Nephron progenitor cell (in vitro differentiated cells): Measurements from ENCODE around the gene ANGPTL5.
A peak's percentile ranks its signal among the peaks of the same experiment; 100 is the strongest.

Experiments used
- DNase-seq: peaks from one replicate; pipeline ENCODE4 v3.0.0; 2021
- H3K27ac Mint-ChIP-seq: 2 replicates; pipeline ENCODE4 v1.8.0; 2021; ENCODE audit warnings: mild to moderate bottlenecking, moderate library complexity, mixed read lengths
- H3K27me3 Mint-ChIP-seq: 2 replicates; pipeline ENCODE4 v1.8.0; 2021; ENCODE audit warnings: mild to moderate bottlenecking, low read depth, mixed read lengths; ENCODE audit not compliant: poor library complexity
- H3K36me3 Mint-ChIP-seq: 2 replicates; pipeline ENCODE4 v1.8.0; 2021; ENCODE audit warnings: low read depth, mixed read lengths
- H3K4me1 Mint-ChIP-seq: 2 replicates; pipeline ENCODE4 v1.8.0; 2021; ENCODE audit warnings: mixed read lengths
- H3K4me3 Mint-ChIP-seq: 2 replicates; pipeline ENCODE4 v1.8.0; 2021; ENCODE audit warnings: mild to moderate bottlenecking, moderate library complexity, mixed read lengths
- H3K9me3 Mint-ChIP-seq: 2 replicates; pipeline ENCODE4 v1.8.0; 2021; ENCODE audit warnings: mild to moderate bottlenecking, moderate library complexity, mixed read lengths
- TF ChIP-seq, protein P1 (sequence below): fragments of 200-600 bp; sonication (generic); IDR thresholded peaks from 2 replicates; pipeline ENCODE4 v1.5.0; 2021; ENCODE audit warnings: antibody characterized with exemption

Gene ANGPTL5

DNA sequence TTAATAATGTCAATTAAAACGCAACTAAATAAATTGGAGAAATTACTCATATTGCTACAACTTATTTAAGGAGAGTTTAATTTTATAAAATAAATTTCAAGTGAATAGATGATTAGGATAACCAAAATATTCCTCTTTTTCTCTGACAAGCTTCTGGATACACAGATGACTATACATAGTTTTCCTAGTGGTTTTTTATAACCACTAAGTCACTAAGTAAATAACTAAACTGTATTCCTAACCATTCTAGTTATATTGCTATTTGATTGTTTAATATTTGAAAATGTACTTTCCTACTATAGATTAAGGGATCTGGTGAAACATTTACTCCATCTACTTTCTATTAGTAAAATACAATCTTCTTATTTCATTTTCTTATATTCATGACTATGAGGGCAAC, 4.7 kb upstream of the ANGPTL5 start:
- Mint-ChIP-seq H3K27ac (no peak overlapping the region), H3K9me3 (peaks cover 8% of the 10 kb centered on the region), H3K27me3 (no peaks in the 10 kb centered on the region), H3K4me1 (peaks cover 16% of the 10 kb centered on the region), H3K4me3 (no peak overlapping the region), H3K36me3 (peaks cover 31% of the 10 kb centered on the region)
- no peak for DNase-seq
- TF ChIP-seq, protein P1, sequence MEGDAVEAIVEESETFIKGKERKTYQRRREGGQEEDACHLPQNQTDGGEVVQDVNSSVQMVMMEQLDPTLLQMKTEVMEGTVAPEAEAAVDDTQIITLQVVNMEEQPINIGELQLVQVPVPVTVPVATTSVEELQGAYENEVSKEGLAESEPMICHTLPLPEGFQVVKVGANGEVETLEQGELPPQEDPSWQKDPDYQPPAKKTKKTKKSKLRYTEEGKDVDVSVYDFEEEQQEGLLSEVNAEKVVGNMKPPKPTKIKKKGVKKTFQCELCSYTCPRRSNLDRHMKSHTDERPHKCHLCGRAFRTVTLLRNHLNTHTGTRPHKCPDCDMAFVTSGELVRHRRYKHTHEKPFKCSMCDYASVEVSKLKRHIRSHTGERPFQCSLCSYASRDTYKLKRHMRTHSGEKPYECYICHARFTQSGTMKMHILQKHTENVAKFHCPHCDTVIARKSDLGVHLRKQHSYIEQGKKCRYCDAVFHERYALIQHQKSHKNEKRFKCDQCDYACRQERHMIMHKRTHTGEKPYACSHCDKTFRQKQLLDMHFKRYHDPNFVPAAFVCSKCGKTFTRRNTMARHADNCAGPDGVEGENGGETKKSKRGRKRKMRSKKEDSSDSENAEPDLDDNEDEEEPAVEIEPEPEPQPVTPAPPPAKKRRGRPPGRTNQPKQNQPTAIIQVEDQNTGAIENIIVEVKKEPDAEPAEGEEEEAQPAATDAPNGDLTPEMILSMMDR = no peak

DNA sequence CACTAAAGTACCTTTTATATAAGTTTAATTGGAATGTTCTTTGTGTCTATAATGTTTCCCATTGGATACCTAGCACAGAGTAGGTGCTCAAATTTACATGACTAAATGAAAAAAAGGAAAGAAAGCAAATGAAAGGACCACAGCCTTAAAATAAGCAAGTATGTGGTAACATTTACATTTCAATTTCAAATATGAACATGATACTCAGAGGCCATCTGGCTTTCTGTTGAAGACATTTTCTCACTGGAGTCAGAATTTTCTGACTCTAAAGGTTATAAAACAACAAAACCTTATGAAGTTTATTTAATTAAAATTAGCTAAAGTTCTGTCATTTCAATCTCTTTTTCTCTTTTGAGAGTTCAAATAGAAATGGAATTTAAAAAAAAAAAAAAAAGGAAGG, 904 bp upstream of the ANGPTL5 start:
- Mint-ChIP-seq H3K4me1 (peaks cover 48% of the 10 kb centered on the region), H3K4me3 (no peak overlapping the region), H3K27me3 (no peaks in the 10 kb centered on the region), H3K36me3 (peaks cover 10% of the 10 kb centered on the region), H3K27ac (no peak overlapping the region), H3K9me3 (no peaks in the 10 kb centered on the region)
- TF ChIP-seq, protein P1 = no peak
- no peak for DNase-seq

GRCh38 chr11:101915791-101916291, 481 bp downstream of the ANGPTL5 start:
- TF ChIP-seq, protein P1 = no peak
- DNase-seq = no peak
- Mint-ChIP-seq H3K27ac (peak overlapping the region; percentile 99), H3K27me3 (no peaks in the 10 kb centered on the region), H3K4me1 (peaks cover 57% of the 10 kb centered on the region), H3K36me3 (peaks cover 6% of the 10 kb centered on the region), H3K9me3 (no peaks in the 10 kb centered on the region), H3K4me3 (peak overlapping the region; percentile 93)

- Mint-ChIP-seq H3K4me3 (peak within 1 kb of the TSS; percentile 93), H3K4me1 (peaks cover 57% of the 10 kb centered on the region), H3K27ac (peak within 1 kb of the TSS; percentile 99), H3K36me3 (no peaks in the 10 kb centered on the region), H3K27me3 (no peaks in the 10 kb centered on the region), H3K9me3 (no peaks in the 10 kb centered on the region)
- peak; percentile 98 for DNase-seq
- TF ChIP-seq, protein P1 = peak; percentile 7
These were observed 1.4 kb downstream of the ANGPTL5 start, which contains the start of gene CEP126 for GRCh38 chr11:101914738-101915426. Gene CEP126 (plus strand): TSS chr11:101915010. CDS start chr11:101915285, 275 bp downstream.

DNA sequence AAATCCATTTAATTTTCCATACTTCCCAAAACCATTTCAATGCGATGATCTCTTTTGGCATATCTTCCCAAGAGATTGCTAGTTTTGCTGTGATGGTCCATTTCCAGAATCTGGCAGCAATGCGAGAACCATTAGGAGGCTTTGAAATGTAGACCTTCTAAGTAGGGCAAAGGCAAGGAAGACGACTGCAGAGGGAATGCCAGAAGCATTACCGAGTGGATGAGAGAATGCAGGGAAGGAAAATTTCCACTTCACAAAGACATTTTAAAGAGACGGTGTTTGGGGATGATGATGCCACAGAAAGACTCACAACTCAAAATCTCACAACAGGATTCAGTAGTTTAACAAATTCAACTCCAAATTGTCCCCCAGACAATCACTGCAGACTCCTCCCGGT, 2.0 kb downstream of the ANGPTL5 start:
- TF ChIP-seq, protein P1 = no peak
- Mint-ChIP-seq H3K9me3 (no peaks in the 10 kb centered on the region), H3K36me3 (no peaks in the 10 kb centered on the region), H3K27ac (peak overlapping the region; percentile 99), H3K4me3 (peak overlapping the region; percentile 93), H3K27me3 (no peaks in the 10 kb centered on the region), H3K4me1 (peaks cover 57% of the 10 kb centered on the region)
- DNase-seq = no peak

DNA sequence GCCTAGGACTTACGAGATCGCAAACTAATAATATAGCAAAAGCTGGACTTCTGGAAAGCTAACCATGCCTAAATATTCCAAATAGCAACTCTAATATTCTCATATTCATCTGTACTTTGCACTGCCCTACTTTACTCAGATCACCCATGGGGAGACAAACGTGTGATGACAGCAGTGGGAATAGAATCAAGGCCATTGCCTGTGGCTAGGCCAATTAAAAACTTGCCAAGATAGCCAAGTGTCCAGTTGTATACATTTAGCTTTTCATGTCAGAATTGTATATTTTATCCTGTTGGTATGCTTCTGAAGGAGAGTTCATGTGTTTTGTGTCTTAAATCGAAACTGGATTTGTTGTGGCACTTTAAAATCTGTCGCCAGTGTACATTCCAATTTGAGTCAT, 2.7 kb downstream of the ANGPTL5 start:
- H3K4me3 Mint-ChIP-seq = peak overlapping the region; percentile 93
- H3K9me3 Mint-ChIP-seq = no peaks in the 10 kb centered on the region
- no peak for DNase-seq
- TF ChIP-seq, protein P1 = no peak
- no peaks in the 10 kb centered on the region for H3K36me3 Mint-ChIP-seq
- peak overlapping the region; percentile 24 for H3K27ac Mint-ChIP-seq
- no peaks in the 10 kb centered on the region for H3K27me3 Mint-ChIP-seq
- peaks cover 57% of the 10 kb centered on the region for H3K4me1 Mint-ChIP-seq
